A673 (cell line): ENCODE measurements around the gene DGKH. TPM values are rescaled to one million over a fixed set of nuclear protein-coding genes. Genes with fewer than 3 reads are reported as not detected.

ENCODE experiments used
- BruUV-seq: library from RNA; stranded (reverse); fragments of 400-500 nt; replicated peaks from 2 replicates; lab custom pipeline; 2021; lab: Mats Ljungman, UMichigan
- CTCF ChIA-PET: fragments of 300-600 bp; sonication (Branson Sonifier 250); formaldehyde crosslinking; loops from one replicate; lab custom pipeline; 2022; ENCODE audit warnings: antibody characterized with exemption; lab: Charles Lee
- POLR2A ChIA-PET: fragments of 300-600 bp; sonication (Branson Sonifier 250); formaldehyde crosslinking; loops from one replicate; lab custom pipeline; 2022; ENCODE audit warnings: antibody characterized with exemption; ENCODE audit not compliant: low non-redundant PET; lab: Charles Lee
- DNase-seq: peaks from one replicate; pipeline ENCODE4 v3.0.0-alpha.2; 2015; ENCODE audit warnings: low spot score
- H3K27ac ChIP-seq: fragments of 200-600 bp; sonication (generic); 2 replicates; pipeline ENCODE4 v1.5.1; 2016; ENCODE audit warnings: mixed run types, low read depth, mild to moderate bottlenecking, mixed read lengths, antibody characterized with exemption, low read length; ENCODE audit not compliant: poor library complexity, severe bottlenecking
- H3K27me3 ChIP-seq: fragments of 200-600 bp; sonication (generic); replicated peaks from 2 replicates; pipeline ENCODE4 v1.6.1; 2017; ENCODE audit warnings: mixed run types, low read depth, mild to moderate bottlenecking, mixed read lengths, antibody characterized with exemption, low read length; ENCODE audit not compliant: insufficient read depth, poor library complexity
- H3K36me3 ChIP-seq: fragments of 200-600 bp; sonication (generic); 2 replicates; pipeline ENCODE4 v1.6.1; 2016; ENCODE audit warnings: mixed run types, mild to moderate bottlenecking, mixed read lengths, antibody characterized with exemption, low read length; ENCODE audit not compliant: insufficient read depth, poor library complexity, severe bottlenecking
- H3K4me1 ChIP-seq: fragments of 200-600 bp; sonication (generic); 2 replicates; pipeline ENCODE4 v1.6.1; 2017; ENCODE audit warnings: mixed run types, mild to moderate bottlenecking, mixed read lengths, antibody characterized with exemption, low read length; ENCODE audit not compliant: insufficient read depth, poor library complexity, severe bottlenecking
- H3K4me3 ChIP-seq: fragments of 200-600 bp; sonication (generic); 2 replicates; pipeline ENCODE4 v1.5.1; 2016; ENCODE audit warnings: low read depth, mixed run types, mild to moderate bottlenecking, mixed read lengths, low read length; ENCODE audit not compliant: poor library complexity, severe bottlenecking
- H3K9me3 ChIP-seq: fragments of 200-600 bp; sonication (generic); 2 replicates; pipeline ENCODE4 v1.6.1; 2016; ENCODE audit warnings: mixed run types, low read depth, mild to moderate bottlenecking, mixed read lengths, antibody characterized with exemption, low read length; ENCODE audit not compliant: poor library complexity, severe bottlenecking
- EZH2 ChIP-seq: fragments of 200-600 bp; sonication (generic); IDR thresholded peaks from 2 replicates; pipeline ENCODE4 v1.6.1; 2017; ENCODE audit warnings: borderline replicate concordance, low read depth, mild to moderate bottlenecking, mixed read lengths, antibody characterized with exemption, low read length; ENCODE audit not compliant: poor library complexity, severe bottlenecking
- intact Hi-C: fragments of 100-400 bp; cut with micrococcal nuclease; formaldehyde crosslinking; loops from one replicate; pipeline ENCODE4 v1.10.0; 2022; ENCODE audit not compliant: unreplicated experiment
- total RNA-seq: library from RNA; stranded (reverse); gene quantifications from 2 replicates; pipeline ENCODE4 v1.2.3, GENCODE V29; 2021
- TF ChIP-seq, protein P1 (sequence below): fragments of 300-800, 200-600 bp; sonication (generic); conservative IDR thresholded peaks from 2 replicates; pipeline ENCODE4 v1.5.1; 2017; ENCODE audit warnings: low read depth, mild to moderate bottlenecking, antibody characterized with exemption, low read length, moderate library complexity, mixed read lengths

Gene DGKH
- total RNA-seq, 1 experiment from 2014 or later: 13.8 TPM

DNA sequence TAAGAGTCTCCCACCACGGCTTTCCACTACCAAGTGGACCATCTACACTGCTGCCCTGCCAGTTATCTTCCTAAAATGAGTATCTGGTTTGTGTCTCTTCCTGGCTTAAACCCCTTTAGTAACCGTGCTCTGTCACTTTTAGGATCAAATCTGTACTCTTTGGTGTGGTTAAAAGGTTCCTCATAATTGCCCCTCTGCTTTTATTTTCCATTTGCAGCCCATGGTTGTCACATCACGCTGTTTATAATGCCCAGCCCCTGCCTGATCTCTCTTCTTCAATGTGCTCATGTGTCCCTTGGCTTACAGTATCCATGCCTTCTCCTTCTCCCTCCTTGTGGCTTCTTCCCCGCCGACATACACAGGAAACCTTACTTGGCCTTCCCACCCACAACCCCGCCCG, 100.1 kb downstream of the DGKH start:
- POLR2A ChIA-PET: interaction anchor here (0.6 kb wide), 1 partner anchor 8 kb away, joined by 4 read pairs; no protein-coding TSS in a partner anchor
- DNase-seq: no peak
- H3K36me3 ChIP-seq: no peaks in the 10 kb centered on the region
- no TSS peak for BruUV-seq
- no peaks in the 10 kb centered on the region for H3K27me3 ChIP-seq
- CTCF ChIA-PET: no interaction called here
- H3K9me3 ChIP-seq: no peaks in the 10 kb centered on the region
- no peaks in the 10 kb centered on the region for H3K4me1 ChIP-seq
- no peak overlapping the region for H3K4me3 ChIP-seq
- intact Hi-C loops: no loop called here
- TF ChIP-seq, protein P1, sequence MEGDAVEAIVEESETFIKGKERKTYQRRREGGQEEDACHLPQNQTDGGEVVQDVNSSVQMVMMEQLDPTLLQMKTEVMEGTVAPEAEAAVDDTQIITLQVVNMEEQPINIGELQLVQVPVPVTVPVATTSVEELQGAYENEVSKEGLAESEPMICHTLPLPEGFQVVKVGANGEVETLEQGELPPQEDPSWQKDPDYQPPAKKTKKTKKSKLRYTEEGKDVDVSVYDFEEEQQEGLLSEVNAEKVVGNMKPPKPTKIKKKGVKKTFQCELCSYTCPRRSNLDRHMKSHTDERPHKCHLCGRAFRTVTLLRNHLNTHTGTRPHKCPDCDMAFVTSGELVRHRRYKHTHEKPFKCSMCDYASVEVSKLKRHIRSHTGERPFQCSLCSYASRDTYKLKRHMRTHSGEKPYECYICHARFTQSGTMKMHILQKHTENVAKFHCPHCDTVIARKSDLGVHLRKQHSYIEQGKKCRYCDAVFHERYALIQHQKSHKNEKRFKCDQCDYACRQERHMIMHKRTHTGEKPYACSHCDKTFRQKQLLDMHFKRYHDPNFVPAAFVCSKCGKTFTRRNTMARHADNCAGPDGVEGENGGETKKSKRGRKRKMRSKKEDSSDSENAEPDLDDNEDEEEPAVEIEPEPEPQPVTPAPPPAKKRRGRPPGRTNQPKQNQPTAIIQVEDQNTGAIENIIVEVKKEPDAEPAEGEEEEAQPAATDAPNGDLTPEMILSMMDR: no peak
- TF ChIP-seq EZH2: no peak
- no peak overlapping the region for H3K27ac ChIP-seq

DNA sequence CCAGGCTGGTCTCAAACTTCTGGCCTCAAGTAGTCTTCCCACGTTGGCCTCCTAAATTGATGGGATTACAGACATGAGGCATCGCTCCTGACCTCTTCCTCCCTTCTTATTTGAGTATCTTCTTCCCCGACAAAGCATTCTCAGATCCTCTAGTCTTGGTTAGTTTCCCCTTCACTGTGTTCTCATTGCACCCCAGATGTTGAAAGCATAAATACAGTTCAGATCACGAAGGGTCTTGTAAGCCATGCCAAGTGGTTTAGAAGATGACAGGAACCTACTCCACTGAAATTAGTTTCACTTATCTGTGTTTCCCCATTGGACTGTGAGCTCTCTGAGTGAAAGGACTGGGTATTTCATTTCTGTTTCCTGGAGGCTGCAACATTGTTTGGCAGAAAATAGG, 100.7 kb downstream of the DGKH start:
- no peak for TF ChIP-seq EZH2
- TF ChIP-seq, protein P1: no peak
- DNase-seq: no peak
- BruUV-seq: no TSS peak
- CTCF ChIA-PET: no interaction called here
- no peak overlapping the region for H3K27ac ChIP-seq
- no peaks in the 10 kb centered on the region for H3K27me3 ChIP-seq
- no peaks in the 10 kb centered on the region for H3K9me3 ChIP-seq
- no peaks in the 10 kb centered on the region for H3K4me1 ChIP-seq
- POLR2A ChIA-PET: interaction anchor here (0.6 kb wide), 1 partner anchor 8 kb away, joined by 4 read pairs; no protein-coding TSS in a partner anchor
- no peaks in the 10 kb centered on the region for H3K36me3 ChIP-seq
- no peak overlapping the region for H3K4me3 ChIP-seq
- intact Hi-C loops: no loop called here

DNA sequence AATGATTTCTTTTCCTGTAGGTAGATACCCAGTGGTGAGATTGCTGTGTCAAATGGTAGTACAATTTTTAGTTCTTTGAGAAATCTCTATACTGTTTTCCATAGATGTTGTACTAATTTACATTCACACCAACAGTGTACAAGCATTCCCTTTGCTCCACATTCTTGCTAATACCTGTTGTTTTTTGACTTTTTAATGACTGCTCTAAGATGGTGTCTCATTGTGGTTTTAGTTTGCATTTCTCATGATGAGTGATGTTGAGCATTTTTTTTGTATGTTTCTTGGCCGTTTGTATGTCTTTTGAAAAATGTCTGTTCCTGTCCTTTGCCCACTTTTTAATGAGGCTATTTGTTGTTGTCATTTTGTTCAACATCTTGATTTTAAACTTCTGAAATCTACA, 103.3 kb downstream of the DGKH start:
- H3K36me3 ChIP-seq: no peaks in the 10 kb centered on the region
- POLR2A ChIA-PET: no interaction called here
- no peak for TF ChIP-seq EZH2
- TF ChIP-seq, protein P1: no peak

More for the DNA sequence above, 103.3 kb downstream of the DGKH start:
- CTCF ChIA-PET: no interaction called here
- Histone ChIP-seq H3K9me3 (no peaks in the 10 kb centered on the region), H3K27me3 (no peaks in the 10 kb centered on the region), H3K27ac (no peak overlapping the region), H3K4me1 (no peaks in the 10 kb centered on the region), H3K4me3 (no peak overlapping the region)
- intact Hi-C loops: no loop called here
- BruUV-seq: no TSS peak
- DNase-seq: no peak
